Mesothelial cell of epicardium (in vitro differentiated cells): ENCODE results near the gene ZC3H18. TPM values are rescaled to one million over a fixed set of nuclear protein-coding genes. Genes with fewer than 3 reads are reported as not detected.
"Not testable (repeated sequence)": the region's sequence is repeated elsewhere in the genome, so short reads cannot be mapped to it uniquely, and the experiment has no call there.

Experiments
- DNase-seq, 2 experiments: peaks; one replicate each; pipeline ENCODE4 v3.0.0; 2021; ENCODE audit warnings: low spot score in 2 of 2; ENCODE audit not compliant: unreplicated experiment in 2 of 2
- H3K27ac Mint-ChIP-seq: 2 replicates; pipeline ENCODE4 v1.8.0; 2021; ENCODE audit warnings: mixed read lengths
- H3K27me3 Mint-ChIP-seq: 2 replicates; pipeline ENCODE4 v1.8.0; 2021; ENCODE audit warnings: low read depth, mixed read lengths
- H3K36me3 Mint-ChIP-seq: 2 replicates; pipeline ENCODE4 v1.8.0; 2021; ENCODE audit warnings: mixed read lengths
- H3K4me1 Mint-ChIP-seq: 2 replicates; pipeline ENCODE4 v1.8.0; 2021; ENCODE audit warnings: mixed read lengths
- H3K4me3 Mint-ChIP-seq: 2 replicates; pipeline ENCODE4 v1.8.0; 2021; ENCODE audit warnings: mild to moderate bottlenecking, moderate library complexity, mixed read lengths
- H3K9me3 Mint-ChIP-seq: 2 replicates; pipeline ENCODE4 v1.8.0; 2021; ENCODE audit warnings: mixed read lengths
- total RNA-seq: library from RNA; stranded (reverse); gene quantifications from 3 replicates; pipeline ENCODE4 v1.2.1, GENCODE V29; 2021
- TF ChIP-seq, protein P1 (sequence below): fragments of 200-600 bp; sonication (generic); IDR thresholded peaks from one replicate; pipeline ENCODE4 v1.5.0; 2021; ENCODE audit warnings: antibody characterized with exemption; ENCODE audit not compliant: unreplicated experiment

ZC3H18 gene
- total RNA-seq, 1 donor from 2014 or later: 62.2 TPM

GRCh38 chr16:88605186-88606147 is 35.3 kb downstream of the ZC3H18 start:
- Mint-ChIP-seq H3K4me1 (no peaks in the 10 kb centered on the region), H3K27ac (no peak overlapping the region), H3K9me3 (no peaks in the 10 kb centered on the region), H3K36me3 (peaks cover 43% of the 10 kb centered on the region), H3K27me3 (no peaks in the 10 kb centered on the region), H3K4me3 (no peak overlapping the region)
- DNase-seq: no peak
- TF ChIP-seq, protein P1, sequence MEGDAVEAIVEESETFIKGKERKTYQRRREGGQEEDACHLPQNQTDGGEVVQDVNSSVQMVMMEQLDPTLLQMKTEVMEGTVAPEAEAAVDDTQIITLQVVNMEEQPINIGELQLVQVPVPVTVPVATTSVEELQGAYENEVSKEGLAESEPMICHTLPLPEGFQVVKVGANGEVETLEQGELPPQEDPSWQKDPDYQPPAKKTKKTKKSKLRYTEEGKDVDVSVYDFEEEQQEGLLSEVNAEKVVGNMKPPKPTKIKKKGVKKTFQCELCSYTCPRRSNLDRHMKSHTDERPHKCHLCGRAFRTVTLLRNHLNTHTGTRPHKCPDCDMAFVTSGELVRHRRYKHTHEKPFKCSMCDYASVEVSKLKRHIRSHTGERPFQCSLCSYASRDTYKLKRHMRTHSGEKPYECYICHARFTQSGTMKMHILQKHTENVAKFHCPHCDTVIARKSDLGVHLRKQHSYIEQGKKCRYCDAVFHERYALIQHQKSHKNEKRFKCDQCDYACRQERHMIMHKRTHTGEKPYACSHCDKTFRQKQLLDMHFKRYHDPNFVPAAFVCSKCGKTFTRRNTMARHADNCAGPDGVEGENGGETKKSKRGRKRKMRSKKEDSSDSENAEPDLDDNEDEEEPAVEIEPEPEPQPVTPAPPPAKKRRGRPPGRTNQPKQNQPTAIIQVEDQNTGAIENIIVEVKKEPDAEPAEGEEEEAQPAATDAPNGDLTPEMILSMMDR: no peak

GRCh38 chr16:88606148-88606757 is 36.0 kb downstream of the ZC3H18 start:
- no peak for DNase-seq
- Mint-ChIP-seq H3K36me3 (peaks cover 41% of the 10 kb centered on the region), H3K4me1 (no peaks in the 10 kb centered on the region), H3K27ac (no peak overlapping the region), H3K9me3 (no peaks in the 10 kb centered on the region), H3K27me3 (no peaks in the 10 kb centered on the region), H3K4me3 (no peak overlapping the region)
- TF ChIP-seq, protein P1: no peak

- TF ChIP-seq, protein P1: no peak
- Mint-ChIP-seq H3K9me3 (no peaks in the 10 kb centered on the region), H3K4me3 (no peak overlapping the region), H3K27me3 (no peaks in the 10 kb centered on the region), H3K4me1 (no peaks in the 10 kb centered on the region), H3K36me3 (peaks cover 32% of the 10 kb centered on the region), H3K27ac (no peak overlapping the region)
- no peak for DNase-seq
Observed at GRCh38 chr16:88608076-88608475, 37.9 kb downstream of the ZC3H18 start.

DNA sequence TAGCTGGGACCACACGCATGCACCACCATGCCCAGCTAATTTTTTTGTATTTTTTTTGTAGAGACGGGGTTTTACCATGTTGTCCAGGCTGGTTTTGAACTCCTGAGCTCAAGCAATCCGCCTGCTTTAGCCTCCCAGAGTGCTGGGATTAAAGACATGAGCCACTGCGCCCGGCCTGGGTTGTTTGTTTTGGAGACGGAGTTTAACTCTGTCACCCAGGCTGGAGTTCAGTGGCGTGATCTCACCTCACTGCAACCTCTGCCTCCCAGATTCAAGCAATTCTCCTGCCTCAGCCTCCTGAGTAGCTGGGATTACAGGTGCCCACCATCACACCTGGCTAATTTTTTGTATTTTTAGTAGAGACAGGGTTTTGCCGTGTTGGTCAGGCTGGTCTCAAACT is 39.2 kb downstream of the ZC3H18 start:
- H3K9me3 Mint-ChIP-seq, H3K4me3 Mint-ChIP-seq, H3K27me3 Mint-ChIP-seq, DNase-seq, H3K27ac Mint-ChIP-seq, H3K4me1 Mint-ChIP-seq: not testable (repeated sequence)
- H3K36me3 Mint-ChIP-seq: peaks cover 31% of the 10 kb centered on the region

GRCh38 chr16:88610080-88610479 is 39.9 kb downstream of the ZC3H18 start:
- H3K36me3 Mint-ChIP-seq: peaks cover 31% of the 10 kb centered on the region
- H3K9me3 Mint-ChIP-seq: no peaks in the 10 kb centered on the region
- TF ChIP-seq, protein P1: no peak
- no peaks in the 10 kb centered on the region for H3K4me1 Mint-ChIP-seq
- no peak overlapping the region for H3K4me3 Mint-ChIP-seq
- H3K27ac Mint-ChIP-seq: no peak overlapping the region
- H3K27me3 Mint-ChIP-seq: no peaks in the 10 kb centered on the region
- DNase-seq: no peak
